Measurements from ENCODE around the gene ZNF628.

ZNF628 gene

GRCh38 chr19:55465460-55466240 lies 10.8 kb upstream of the ZNF628 start:
- DNase-seq, result no peak

GRCh38 chr19:55466241-55466614 lies 10.2 kb upstream of the ZNF628 start:
- DNase-seq, result no peak

- DNase-seq, result no peak
These were observed 9.0 kb upstream of the ZNF628 start for GRCh38 chr19:55467236-55468053.

GRCh38 chr19:55468054-55468393 lies 8.4 kb upstream of the ZNF628 start:
- no peak for DNase-seq

- DNase-seq, result no peak
These were observed 5.2 kb upstream of the ZNF628 start for GRCh38 chr19:55471266-55471665.

- no peak for DNase-seq
These were observed 4.0 kb upstream of the ZNF628 start for GRCh38 chr19:55472463-55472862.

GRCh38 chr19:55473225-55474012 lies 3.0 kb upstream of the ZNF628 start:
- no peak for DNase-seq

GRCh38 chr19:55474269-55475265 lies 1.9 kb upstream of the ZNF628 start:
- DNase-seq, result no peak

- no peak for DNase-seq
These were observed 1.5 kb downstream of the ZNF628 start for GRCh38 chr19:55477905-55478304.

- DNase-seq, result no peak
These were observed 1.9 kb downstream of the ZNF628 start for GRCh38 chr19:55478364-55478763.

- DNase-seq, result no peak
These were observed 2.6 kb downstream of the ZNF628 start for GRCh38 chr19:55479045-55479444.

GRCh38 chr19:55479451-55480230 lies 3.2 kb downstream of the ZNF628 start:
- no peak for DNase-seq

GRCh38 chr19:55481148-55481793 lies 4.9 kb downstream of the ZNF628 start:
- DNase-seq, result no peak

GRCh38 chr19:55481794-55482155 lies 5.4 kb downstream of the ZNF628 start:
- no peak for DNase-seq

- DNase-seq, result no peak
These were observed 5.9 kb downstream of the ZNF628 start for GRCh38 chr19:55482156-55482961.

GRCh38 chr19:55482967-55483705 lies 6.7 kb downstream of the ZNF628 start:
- DNase-seq, result no peak

- DNase-seq, result no peak
These were observed 7.5 kb downstream of the ZNF628 start for GRCh38 chr19:55483706-55484592.

Data from NCI-H748 treated with DMSO at 0.1 percent for 48 hours (cell line).